HG03103 (cell line): ENCODE measurements around the gene MTMR10.

ENCODE experiments used
- ATAC-seq: cut with Tn5 transposase; IDR thresholded peaks from one replicate; pipeline ENCODE4 v1.9.1; 2021; ENCODE audit warnings: low read depth; ENCODE audit not compliant: unreplicated experiment

MTMR10 gene

GRCh38 chr15:30922480-30923311 is 68.7 kb downstream of the MTMR10 start:
- ATAC-seq: no peak

GRCh38 chr15:30921781-30922479 is 69.5 kb downstream of the MTMR10 start:
- no peak for ATAC-seq

GRCh38 chr15:30921106-30921505 is 70.3 kb downstream of the MTMR10 start:
- ATAC-seq: no peak

DNA sequence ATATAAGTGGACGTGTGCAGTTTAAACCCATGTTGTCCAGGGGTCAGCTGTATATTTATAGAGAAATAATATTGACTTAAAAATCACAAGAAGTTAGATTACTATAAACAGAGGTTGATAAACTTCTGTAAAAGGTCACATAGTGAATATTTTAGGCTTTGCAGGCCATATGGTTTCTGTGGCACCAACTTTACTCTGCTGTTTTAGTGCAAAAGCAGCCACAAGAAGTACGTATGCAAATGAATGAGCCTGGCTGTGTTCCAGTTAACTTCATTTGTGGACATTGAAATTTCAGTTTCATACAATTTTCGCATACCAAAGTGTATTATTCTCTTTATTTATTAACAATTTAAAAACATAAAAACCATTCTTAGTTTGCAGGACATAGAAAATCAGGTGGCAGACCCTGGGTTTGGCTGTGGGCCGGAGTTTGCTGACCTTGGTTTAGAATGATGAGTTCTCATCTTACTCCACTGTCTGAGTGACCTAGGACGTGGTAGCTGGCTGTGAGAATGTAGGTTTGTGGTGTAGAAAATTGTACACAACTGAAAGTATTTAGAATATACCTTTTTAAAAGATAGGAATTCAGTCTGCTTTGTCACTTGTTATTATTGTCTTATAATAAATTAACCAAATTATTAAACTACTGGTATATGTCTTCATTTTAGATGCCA is 71.4 kb downstream of the MTMR10 start:
- no peak for ATAC-seq

DNA sequence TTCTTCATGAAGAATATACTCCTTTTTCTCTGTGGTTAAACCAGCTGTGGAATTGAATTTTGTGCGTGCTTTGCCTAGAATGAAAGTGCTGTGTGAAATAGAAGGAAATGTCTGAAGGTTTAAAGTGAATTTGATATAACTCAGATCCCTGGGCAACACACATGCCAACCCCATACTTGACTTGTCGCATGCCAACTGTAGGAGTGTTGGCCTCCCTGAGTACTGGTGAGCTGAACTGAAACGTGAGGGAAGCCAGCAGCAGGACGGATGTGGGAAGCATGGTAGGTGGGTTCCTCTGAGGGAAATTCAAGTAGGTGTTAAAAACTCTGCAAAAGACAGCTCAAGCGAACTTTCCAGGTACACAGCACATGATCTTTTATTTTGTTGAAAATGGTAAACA is 73.1 kb downstream of the MTMR10 start:
- no peak for ATAC-seq

DNA sequence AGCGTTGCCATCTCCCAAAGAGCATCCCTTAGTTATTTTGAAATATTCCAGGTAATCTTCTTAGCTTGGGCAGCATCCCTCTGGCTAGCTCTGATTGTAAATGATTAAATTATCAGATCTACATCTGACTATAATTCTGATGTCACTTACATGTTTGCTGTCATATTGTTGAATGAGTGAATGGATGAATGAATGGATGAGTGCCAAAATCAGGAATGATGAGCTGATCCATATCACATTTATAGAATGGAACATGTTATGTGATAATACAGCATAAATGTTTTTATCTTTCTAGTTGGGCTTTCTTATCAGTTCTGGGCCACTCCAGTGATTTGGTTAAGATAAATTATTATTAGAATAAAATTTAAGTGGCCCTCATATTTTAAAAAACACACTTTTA is 73.8 kb downstream of the MTMR10 start:
- no peak for ATAC-seq

- ATAC-seq: no peak
These were observed 74.4 kb downstream of the MTMR10 start for GRCh38 chr15:30917013-30917412.

DNA sequence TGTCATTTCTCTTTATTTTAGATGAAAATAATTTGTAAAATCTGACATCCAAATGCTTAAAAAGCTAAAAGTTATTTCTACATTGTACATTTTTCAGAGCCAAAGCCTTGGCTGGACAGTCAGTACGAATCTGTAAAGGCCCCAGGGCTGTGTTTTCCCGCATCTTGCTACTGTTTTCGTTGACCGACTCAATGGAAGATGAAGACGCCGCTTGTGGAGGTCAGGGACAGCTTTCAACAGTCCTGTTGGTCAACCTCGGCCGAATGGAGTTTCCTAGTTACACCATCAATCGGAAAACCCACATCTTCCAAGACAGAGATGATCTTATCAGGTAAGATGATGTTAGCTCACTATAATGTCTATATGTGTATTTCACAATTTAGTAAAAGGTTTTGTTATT is 77.7 kb downstream of the MTMR10 start:
- no peak for ATAC-seq

- ATAC-seq: no peak
These were observed 85.1 kb downstream of the MTMR10 start for GRCh38 chr15:30906366-30906765.

DNA sequence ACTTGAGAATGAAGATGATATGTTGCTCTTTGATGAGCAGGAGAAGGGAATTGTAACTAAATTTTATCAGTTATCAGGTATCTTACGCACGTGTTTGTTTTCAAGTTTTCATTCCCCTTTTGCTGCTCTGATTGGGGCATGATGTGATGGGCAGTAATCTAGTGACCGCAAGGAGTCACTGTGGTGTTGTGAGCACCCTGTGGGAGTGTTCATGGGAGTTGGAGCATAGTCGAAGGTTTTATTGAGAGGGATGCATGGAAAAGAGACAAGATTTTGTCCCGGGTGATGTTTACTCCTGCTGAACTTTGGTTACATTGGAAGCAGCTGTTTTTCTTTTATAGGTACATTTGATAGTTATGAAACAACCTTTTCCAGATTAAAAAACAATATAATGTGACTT is 85.6 kb downstream of the MTMR10 start:
- no peak for ATAC-seq

GRCh38 chr15:30904812-30905211 is 86.6 kb downstream of the MTMR10 start:
- no peak for ATAC-seq

DNA sequence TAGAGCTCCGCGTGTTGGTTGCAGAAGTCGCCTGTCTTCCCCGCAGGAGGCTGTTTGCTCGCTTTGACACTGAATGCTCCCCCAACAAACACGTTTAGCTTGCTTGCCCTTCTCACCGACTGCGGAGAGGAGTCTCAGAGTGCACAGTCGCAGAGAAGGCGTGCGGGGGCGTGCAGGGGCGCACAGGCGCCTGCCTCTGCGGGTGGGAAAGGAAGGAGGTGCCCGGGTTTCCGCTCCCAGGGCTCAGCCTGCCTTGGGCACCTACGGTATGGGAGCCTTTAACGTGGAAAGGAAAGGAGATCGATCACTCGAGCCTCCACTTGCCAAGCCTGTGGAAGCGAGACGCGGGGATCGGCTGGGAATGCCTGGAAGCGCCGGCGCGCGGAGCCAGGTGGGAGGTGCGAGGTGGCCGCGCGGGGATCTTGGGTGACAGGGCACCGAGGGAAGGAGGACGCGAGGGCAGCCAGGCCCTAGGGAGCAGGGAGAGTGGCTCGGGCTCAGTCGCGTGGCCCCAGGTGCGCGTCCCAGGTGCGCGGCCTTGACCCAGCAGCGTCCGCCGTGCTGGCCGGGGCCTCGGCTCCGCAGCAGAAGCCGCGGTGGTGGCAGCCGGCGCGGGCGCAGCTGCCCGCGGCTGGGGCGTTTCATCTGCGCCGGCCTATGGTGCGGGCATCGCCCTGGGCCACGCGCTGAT is 87.8 kb downstream of the MTMR10 start, which contains the start of gene FAN1:
Gene FAN1 (plus strand): TSS at position 419 of the 691 bp plus-strand sequence. CDS start 749 bp downstream, outside the sequence.
- peak; percentile 76 for ATAC-seq

DNA sequence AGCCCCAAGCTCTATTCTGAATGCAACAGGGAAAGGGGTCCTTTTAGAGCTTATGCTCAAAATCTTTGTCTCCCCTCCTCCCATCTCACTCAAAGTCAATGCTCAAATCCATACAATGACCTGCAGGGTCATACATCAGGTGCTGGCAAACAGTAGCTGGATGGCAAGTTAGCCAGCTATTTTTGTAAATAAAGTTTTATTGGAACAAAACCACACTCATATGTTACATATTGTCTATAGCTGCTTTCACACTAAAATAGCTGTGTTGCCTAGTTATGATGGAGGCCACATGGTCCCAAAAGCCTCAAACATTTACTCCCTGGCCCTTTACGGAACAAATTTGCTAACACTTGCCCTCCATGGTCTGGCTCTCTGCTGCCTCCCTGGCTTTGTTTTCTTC is 89.5 kb downstream of the MTMR10 start:
- no peak for ATAC-seq

GRCh38 chr15:30896211-30896606 is 95.2 kb downstream of the MTMR10 start:
- ATAC-seq: no peak

DNA sequence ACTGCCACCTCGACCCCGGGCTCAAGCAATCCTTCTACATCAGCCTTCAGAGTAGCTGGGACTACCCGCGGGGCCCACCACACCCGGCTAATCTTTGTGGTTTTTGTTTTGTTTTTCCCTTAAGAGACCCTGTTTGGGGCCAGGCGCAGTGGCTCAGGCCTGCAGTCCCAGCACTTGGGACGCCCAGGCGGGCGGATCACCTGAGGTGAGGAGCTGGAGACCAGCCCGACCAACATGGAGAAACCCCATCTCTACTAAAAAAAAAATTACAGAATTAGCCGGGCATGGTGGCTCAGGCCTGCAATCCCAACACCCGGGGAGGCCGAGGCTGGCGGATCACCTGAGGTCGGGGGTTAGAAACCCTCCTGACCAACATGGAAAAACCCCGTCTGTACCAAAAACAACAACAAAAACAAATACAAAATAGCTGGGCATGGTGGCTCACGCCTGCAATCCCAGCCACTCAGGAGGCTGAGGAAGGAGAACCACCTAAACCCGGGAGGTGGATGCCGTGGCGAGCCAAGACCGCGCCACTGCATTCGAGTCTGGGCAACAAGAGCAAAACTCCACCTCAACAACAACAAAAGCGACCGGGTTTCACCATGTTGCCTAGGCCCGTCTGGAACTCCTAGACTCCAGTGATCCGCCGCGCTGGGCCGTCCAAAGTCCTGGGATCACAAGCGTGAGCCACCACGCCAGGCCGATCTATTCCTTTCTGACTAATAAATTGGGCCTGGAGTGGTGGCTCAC is 95.8 kb downstream of the MTMR10 start:
- ATAC-seq: no peak

DNA sequence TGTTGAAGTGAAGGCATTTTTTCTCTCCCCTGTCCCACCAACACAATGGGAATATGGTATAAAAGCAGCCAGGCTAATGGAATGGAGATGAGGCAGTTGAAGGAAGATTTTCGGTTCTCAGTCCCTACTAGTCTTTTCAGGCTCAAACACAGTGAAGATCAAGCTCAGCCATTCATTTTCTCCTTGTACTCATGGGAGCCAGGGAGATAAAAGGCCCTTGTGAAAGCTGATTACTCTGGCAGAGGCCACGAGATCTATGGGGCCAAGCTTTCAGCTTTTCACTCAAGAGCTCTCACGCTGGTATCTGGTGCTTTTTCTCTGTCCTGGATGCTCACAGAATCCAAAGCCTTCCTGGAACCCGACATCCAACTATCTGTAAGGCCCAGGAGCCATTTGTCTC is 102.2 kb downstream of the MTMR10 start:
- no peak for ATAC-seq
